HL-60 (cell line): ENCODE results near the gene MICALL2.

ENCODE experiments used
- DNase-seq, 2 experiments: peaks; one replicate each; pipeline ENCODE4 v3.0.0-alpha.2; 2010 to 2020; ENCODE audit warnings: low read depth in 1 of 2, low spot score in 1 of 2
- H3K27ac ChIP-seq: fragments of 250-450 bp; sonication (Bioruptor Pico); replicated peaks from 2 replicates; pipeline ENCODE4 v1.5.1; 2020; ENCODE audit warnings: mild to moderate bottlenecking, moderate library complexity
- H3K27me3 ChIP-seq: fragments of 250-450 bp; sonication (Bioruptor Pico); 2 replicates; pipeline ENCODE4 v1.5.1; 2021; ENCODE audit warnings: mild to moderate bottlenecking, moderate library complexity; ENCODE audit not compliant: insufficient read depth, poor library complexity, severe bottlenecking
- H3K4me3 ChIP-seq: replicated peaks from 2 replicates; pipeline ENCODE4 v1.5.1; 2011; ENCODE audit warnings: mild to moderate bottlenecking, control low read depth, low read length; ENCODE audit not compliant: insufficient read depth
- GABPA ChIP-seq: IDR thresholded peaks from 2 replicates; pipeline ENCODE4 v1.6.1; 2012; ENCODE audit warnings: low read depth
- POLR2AphosphoS5 ChIP-seq: IDR thresholded peaks from 2 replicates; pipeline ENCODE4 v1.6.1; 2012; ENCODE audit warnings: low read depth
- SPI1 ChIP-seq: IDR thresholded peaks from 2 replicates; pipeline ENCODE4 v1.6.1; 2012; ENCODE audit warnings: low read depth, mild to moderate bottlenecking, borderline replicate concordance
- TF ChIP-seq, protein P1 (sequence below): IDR thresholded peaks from 2 replicates; pipeline ENCODE4 v1.6.1; 2012; ENCODE audit warnings: low read depth; ENCODE audit not compliant: insufficient replicate concordance
- TF ChIP-seq, protein P2 (sequence below): IDR thresholded peaks from one replicate; pipeline ENCODE4 v1.5.1; 2011; ENCODE audit warnings: low read length, control low read depth, inconsistent platforms; ENCODE audit not compliant: insufficient read depth

The MICALL2 gene

DNA sequence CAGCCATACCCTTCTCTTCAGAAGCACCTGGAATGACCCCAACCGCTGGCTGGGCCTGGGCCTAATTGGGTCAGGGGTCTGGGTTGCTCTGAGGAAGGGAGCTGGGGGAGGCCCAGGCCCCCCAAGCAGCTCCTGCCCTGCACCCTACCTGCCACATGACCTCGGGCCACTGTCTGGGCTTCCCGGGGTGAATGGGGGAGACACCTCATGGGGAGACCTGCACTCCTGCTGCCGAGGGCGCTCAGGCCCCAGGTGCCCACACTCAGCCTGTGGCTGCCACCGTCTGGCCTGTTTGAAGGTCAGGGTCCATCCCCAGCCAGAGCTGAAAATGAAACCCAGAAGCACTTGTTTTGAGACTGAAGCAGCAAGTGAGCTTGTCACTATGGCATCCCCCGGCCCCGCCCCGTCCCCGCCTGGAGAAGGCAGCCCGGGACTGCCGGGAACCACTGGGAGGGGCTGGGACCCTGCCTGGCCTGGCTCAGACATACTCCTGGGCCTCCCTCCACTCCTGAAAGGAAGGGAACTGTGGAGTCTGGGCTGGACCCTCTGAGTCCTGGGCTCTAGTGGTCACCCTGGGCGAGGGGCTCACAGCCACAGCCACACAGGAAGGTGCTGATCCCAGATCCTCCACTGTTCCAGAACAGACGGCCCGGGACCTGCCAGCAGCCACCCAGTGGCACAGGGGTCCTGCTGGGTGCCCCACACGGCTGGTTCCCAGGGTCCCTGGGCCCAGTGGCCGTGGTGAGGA is 7.4 kb upstream of the MICALL2 start:
- H3K27me3 ChIP-seq, result no peaks in the 10 kb centered on the region
- H3K27ac ChIP-seq, result no peak overlapping the region
- no peak overlapping the region for H3K4me3 ChIP-seq
- no peak for DNase-seq
- TF ChIP-seq, protein P1, sequence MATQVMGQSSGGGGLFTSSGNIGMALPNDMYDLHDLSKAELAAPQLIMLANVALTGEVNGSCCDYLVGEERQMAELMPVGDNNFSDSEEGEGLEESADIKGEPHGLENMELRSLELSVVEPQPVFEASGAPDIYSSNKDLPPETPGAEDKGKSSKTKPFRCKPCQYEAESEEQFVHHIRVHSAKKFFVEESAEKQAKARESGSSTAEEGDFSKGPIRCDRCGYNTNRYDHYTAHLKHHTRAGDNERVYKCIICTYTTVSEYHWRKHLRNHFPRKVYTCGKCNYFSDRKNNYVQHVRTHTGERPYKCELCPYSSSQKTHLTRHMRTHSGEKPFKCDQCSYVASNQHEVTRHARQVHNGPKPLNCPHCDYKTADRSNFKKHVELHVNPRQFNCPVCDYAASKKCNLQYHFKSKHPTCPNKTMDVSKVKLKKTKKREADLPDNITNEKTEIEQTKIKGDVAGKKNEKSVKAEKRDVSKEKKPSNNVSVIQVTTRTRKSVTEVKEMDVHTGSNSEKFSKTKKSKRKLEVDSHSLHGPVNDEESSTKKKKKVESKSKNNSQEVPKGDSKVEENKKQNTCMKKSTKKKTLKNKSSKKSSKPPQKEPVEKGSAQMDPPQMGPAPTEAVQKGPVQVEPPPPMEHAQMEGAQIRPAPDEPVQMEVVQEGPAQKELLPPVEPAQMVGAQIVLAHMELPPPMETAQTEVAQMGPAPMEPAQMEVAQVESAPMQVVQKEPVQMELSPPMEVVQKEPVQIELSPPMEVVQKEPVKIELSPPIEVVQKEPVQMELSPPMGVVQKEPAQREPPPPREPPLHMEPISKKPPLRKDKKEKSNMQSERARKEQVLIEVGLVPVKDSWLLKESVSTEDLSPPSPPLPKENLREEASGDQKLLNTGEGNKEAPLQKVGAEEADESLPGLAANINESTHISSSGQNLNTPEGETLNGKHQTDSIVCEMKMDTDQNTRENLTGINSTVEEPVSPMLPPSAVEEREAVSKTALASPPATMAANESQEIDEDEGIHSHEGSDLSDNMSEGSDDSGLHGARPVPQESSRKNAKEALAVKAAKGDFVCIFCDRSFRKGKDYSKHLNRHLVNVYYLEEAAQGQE, result no peak
- TF ChIP-seq POLR2AphosphoS5 (no peak), GABPA (no peak), SPI1 (no peak)
- TF ChIP-seq, protein P2, sequence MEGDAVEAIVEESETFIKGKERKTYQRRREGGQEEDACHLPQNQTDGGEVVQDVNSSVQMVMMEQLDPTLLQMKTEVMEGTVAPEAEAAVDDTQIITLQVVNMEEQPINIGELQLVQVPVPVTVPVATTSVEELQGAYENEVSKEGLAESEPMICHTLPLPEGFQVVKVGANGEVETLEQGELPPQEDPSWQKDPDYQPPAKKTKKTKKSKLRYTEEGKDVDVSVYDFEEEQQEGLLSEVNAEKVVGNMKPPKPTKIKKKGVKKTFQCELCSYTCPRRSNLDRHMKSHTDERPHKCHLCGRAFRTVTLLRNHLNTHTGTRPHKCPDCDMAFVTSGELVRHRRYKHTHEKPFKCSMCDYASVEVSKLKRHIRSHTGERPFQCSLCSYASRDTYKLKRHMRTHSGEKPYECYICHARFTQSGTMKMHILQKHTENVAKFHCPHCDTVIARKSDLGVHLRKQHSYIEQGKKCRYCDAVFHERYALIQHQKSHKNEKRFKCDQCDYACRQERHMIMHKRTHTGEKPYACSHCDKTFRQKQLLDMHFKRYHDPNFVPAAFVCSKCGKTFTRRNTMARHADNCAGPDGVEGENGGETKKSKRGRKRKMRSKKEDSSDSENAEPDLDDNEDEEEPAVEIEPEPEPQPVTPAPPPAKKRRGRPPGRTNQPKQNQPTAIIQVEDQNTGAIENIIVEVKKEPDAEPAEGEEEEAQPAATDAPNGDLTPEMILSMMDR, result no peak

DNA sequence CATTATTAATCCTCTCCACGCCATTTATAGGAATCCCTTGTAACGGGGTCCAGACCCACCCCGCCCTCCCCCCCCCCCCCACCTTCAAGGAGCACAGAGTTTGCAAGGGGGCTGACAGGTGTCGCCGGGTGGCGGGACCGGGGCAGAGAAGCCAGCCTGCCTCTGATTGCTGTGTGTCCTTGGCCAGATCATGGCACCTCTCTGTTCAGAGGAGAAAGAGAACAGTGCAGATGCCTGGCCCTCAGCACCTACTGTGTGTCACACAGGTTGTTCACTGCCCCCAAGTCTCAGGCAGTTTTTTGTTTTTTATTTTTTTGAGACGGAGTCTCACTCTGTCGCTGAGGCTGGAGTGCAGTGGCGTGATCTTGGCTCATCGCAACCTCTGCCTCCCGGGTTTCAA is 5.4 kb upstream of the MICALL2 start:
- DNase-seq, result no peak
- Histone ChIP-seq H3K27ac (no peak overlapping the region), H3K4me3 (no peak overlapping the region), H3K27me3 (no peaks in the 10 kb centered on the region)
- TF ChIP-seq POLR2AphosphoS5, result no peak
- TF ChIP-seq, protein P1, result no peak
- no peak for TF ChIP-seq GABPA
- TF ChIP-seq, protein P2, result no peak
- no peak for TF ChIP-seq SPI1

DNA sequence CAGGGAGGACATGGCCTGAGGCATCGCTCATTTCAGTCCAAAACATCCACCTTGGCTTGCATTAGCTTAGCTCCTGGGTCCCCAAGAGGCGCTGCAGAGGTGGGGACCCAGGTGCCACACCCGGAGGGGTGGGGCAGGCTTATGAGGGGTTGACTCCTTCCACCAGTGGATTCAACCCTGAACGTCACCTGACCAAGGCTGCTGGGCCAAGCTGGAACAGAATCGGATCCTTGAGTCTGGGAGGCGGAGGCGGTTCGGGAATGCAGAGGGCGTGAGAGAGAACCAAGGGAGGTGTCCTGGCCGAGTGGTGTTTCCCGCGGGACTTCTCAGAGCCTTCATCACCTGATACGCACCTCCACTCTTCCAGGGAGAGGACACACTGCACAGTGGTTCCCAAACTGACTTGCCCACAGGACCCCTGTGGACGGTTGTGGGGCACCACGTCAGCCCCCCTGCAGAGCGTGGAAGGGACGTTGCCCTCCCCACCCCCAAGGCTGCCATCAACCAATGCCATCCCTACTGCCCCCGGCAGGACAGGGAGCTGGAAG is 4.5 kb upstream of the MICALL2 start:
- H3K27me3 ChIP-seq, result no peaks in the 10 kb centered on the region
- no peak for DNase-seq
- H3K4me3 ChIP-seq, result no peak overlapping the region
- H3K27ac ChIP-seq, result no peak overlapping the region
- TF ChIP-seq, protein P2, result no peak
- no peak for TF ChIP-seq SPI1
